GM11168 (cell line): ENCODE measurements around the gene BEGAIN.

ENCODE experiments used
- in situ Hi-C: fragments of 300-500 bp; cut with MboI; formaldehyde crosslinking; loops from one replicate; pipeline ENCODE4 v1.12.0; 2022; ENCODE audit warnings: low sequenced_read_pairs; ENCODE audit not compliant: unreplicated experiment

Gene BEGAIN

GRCh38 chr14:100540141-100540925 is 46.9 kb downstream of the BEGAIN start:
- in situ Hi-C loops, result no loop called here

DNA sequence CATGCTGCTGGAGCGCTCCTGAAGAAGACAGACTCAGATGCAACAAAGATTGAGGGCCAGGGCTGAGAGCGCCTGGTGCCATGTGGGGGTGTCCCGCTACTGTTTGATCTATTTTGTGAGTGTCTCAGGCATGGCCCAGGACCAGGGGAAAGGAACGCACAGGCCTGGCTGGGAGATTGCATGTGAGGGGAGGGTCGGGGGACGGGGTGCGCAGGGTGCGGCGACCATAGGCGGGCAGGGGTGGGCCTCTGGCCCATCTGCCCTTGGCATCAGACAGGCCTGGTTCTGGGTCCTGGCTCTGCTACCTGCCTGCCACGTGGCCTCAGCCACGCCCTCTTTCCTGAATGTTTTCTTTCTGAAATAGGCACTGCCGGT is 47.5 kb downstream of the BEGAIN start:
- in situ Hi-C loops, result no loop called here

- in situ Hi-C loops, result no loop called here
Measured at GRCh38 chr14:100539003-100539660, 48.1 kb downstream of the BEGAIN start.

GRCh38 chr14:100538351-100539002 is 48.7 kb downstream of the BEGAIN start:
- in situ Hi-C loops, result no loop called here

- in situ Hi-C loops, result no loop called here
Measured at GRCh38 chr14:100537446-100538350, 49.5 kb downstream of the BEGAIN start.

- in situ Hi-C loops, result no loop called here
Measured at GRCh38 chr14:100536721-100537445, 50.3 kb downstream of the BEGAIN start.

DNA sequence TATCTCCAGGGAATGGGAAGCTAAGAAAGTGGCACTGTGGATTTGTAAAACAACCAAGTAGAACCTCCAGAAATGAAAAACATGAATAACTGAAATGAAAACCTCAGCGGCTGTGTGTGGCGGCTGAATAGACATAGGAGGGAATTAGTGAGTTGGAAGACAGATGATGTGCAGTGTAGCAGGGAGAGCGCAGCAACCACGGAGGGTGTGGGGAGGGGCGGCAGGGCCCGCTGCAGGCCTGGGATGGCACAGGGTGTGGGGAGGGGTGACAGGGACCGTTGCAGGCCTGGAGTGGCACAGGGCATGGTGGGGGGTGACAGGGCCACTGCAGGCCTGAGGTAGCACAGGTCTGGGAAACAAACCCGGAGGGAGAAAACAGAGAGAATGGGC is 51.1 kb downstream of the BEGAIN start:
- in situ Hi-C loops, result no loop called here

DNA sequence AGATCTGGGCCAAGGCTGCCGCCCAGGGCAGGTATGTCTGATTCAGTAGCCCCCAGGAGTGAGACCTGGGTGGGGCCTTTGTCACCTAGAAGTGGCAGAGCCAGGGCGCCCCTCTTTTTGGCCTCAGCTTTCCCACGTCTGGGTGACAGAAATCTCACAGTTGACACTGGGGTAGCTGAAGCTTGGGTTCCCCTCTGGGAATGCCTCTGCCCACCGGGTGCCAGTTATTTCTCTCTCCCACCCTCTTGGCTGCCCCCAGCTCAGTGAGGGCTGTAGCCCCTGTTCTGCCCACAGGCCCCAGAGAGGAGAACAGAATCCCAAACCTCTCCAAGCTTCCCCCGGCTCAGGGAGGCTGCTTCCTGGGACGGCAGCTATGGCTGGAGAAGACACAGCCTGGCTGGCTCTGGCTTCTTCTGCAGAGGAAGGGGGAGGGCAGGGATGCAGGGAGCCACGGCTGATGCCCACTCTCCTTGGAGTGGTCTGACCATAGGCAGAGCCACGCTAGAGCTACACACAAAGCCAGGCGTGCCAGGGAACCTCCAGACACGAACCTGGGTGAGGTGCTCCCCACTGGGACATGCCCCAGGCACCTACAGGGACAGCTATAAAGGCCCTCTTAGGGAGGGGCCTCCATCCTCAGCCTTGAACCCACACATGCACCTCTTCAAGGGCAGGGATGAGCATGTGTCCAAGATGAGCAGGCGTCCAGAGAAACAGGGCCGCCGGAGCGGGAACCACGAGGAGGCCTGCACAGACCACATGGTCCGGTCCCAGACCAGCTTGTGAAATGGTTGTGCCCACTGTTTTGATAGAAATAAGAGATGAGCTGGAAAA is 51.7 kb downstream of the BEGAIN start:
- in situ Hi-C loops, result no loop called here

GRCh38 chr14:100534528-100535286 is 52.5 kb downstream of the BEGAIN start:
- in situ Hi-C loops, result no loop called here

DNA sequence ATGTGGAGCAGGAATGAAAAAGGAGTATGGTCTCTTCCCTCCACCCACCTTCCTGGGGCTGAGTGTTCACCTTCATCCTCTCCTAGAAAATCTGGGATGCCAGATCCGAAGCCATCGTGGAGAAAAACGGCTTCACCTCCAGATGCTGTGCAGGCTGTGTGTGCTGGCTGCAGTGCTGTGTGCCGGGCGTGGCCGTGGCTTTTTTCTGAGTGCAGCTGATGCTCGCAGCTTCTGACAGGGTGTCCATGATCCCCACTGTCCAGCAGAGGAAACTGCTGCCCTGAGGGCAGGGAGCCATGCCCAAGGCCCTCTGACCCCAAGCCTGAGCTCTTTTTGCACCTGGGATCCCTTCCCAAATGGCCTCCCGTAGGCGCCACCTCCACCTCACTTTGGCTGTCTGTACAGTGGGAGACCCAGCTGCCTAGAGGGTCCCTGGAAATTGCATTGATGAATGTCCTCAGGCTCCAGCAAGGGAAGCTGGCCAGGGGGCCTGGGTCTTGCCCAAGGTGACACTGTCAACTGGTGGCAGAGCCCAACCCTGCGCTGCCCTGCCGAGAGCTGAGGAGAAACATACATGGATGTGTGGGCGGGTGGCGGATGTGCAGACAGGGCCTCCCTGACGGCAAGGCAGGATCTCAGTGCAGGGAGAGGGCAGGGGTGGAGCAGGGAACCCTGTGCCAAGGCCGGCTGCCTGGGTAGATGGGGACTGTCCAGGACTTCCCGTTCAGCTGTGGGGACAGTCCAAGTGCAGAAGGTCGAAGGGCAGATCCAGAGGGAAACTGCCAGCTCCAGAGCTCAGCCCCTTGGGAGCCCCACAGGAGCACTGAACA is 53.3 kb downstream of the BEGAIN start:
- in situ Hi-C loops, result no loop called here

GRCh38 chr14:100532906-100533655 is 54.1 kb downstream of the BEGAIN start:
- in situ Hi-C loops, result no loop called here

DNA sequence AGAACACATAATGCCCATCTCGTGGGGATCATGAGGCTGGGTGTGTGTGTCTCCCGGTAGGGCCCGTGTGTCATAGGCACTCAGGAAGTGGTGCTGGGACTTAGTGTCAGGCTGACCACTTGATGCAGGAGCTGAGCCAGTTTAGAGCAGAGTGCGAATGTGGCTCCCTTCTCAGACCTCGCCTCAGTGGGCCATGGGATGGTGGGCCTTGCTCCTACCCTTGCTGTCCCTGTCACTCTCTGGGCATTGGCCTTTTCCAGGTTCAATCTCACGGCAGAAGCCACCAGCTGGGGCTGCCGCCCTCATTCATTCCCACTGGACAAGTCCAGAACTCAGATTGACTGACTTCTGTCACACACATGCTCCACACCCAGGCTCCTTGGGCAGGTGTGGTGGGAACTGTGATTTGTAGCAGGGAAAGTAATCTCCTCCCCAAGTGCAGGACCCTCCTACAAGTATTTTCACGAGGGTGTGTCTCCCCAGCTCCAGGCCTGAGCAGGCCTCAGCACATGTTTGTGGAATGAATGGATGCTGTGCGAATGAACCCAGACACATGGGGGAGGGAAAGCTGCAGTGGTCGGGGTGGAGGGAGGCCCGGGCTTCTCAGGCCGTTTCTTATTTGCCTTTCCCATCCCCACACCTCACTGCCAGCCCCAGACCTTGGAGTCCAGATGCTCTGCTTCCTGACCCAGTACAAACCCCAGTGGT is 54.9 kb downstream of the BEGAIN start:
- in situ Hi-C loops, result no loop called here

DNA sequence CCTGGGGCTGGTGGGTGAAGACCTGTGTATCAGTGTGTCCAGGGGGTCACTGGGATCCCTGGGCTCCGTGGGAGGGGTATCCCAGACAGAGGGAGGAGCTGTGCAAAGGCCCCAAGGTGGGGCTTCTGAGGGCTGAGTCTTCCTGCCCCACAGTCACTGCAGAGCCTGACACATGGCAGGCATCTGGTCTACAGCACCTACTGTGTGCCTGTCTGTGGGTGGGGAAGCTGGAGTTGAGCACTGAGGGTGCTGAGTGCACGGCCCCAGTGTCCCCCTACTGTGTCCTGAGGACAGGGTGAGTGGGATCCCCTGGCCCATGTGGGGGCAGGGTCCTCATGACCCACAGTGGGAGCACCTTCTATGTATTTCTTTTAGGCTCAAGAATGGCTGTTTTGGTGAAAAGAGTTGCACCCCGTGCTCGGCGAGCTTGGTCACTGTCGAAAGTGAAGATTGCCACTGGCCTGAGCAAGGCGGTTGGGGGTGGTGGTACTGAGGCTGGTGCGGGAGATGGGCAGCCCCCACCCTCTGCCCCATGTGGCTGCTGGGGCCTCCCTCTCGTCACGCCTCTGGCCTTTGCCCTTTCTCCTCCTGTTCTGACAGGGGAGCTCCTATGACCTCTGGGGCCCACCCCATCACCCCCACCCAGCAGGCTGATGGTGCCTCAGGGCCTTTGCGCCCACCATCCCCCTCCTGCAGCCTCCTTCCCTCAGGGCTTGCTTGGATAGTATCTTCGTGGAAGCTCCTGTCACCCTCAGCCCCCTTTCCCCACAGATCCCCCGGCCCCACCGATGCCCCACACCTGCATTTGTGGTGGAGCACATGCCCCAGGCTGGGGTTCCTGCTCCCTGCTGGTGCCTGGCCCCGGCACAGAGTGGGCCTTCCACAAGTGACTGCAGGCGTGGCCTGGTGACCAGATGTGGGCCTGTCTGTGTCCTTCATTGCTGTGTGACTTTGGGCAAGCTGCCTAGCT is 55.8 kb downstream of the BEGAIN start:
- in situ Hi-C loops, result no loop called here

GRCh38 chr14:100530270-100531072 is 56.7 kb downstream of the BEGAIN start:
- in situ Hi-C loops, result no loop called here
